Psoas muscle (tissue), 8 donors: Measurements from ENCODE around the gene EXOC8. TPM values are rescaled to one million over a fixed set of nuclear protein-coding genes. Genes with fewer than 3 reads are reported as not detected.
A peak's percentile ranks its signal among the peaks of the same experiment; 100 is the strongest.

Experiments used
- ATAC-seq, 4 donors: fragments of 200-7000 bp; cut with Tn5 transposase; one replicate each; pipeline ENCODE4 v1.9.1; 2020; ENCODE audit warnings: moderate library complexity in 3 of 4, mild to moderate bottlenecking in 2 of 4
- DNase-seq, 2 donors: peaks; one replicate each; pipeline ENCODE4 v3.0.0-alpha.2; 2020
- H3K27ac ChIP-seq: fragments of 200-600 bp; one replicate; pipeline ENCODE4 v1.8.0; 2022
- H3K27me3 ChIP-seq, 3 donors: fragments of 200-600 bp in 1 of 3; one replicate each; pipeline versions ENCODE4 v1.6.1 to v1.8.0; 2013 to 2022; ENCODE audit warnings: low read length in 2 of 3, mild to moderate bottlenecking in 2 of 3, moderate library complexity in 1 of 3; ENCODE audit not compliant: insufficient read depth in 3 of 3
- H3K36me3 ChIP-seq, 2 donors: fragments of 200-600 bp in 1 of 2; one replicate each; pipeline versions ENCODE4 v1.6.1 to v1.8.0; 2013 to 2022; ENCODE audit warnings: low read depth in 1 of 2, mild to moderate bottlenecking in 1 of 2, moderate library complexity in 1 of 2; ENCODE audit not compliant: insufficient read depth in 1 of 2
- H3K4me1 ChIP-seq: fragments of 200-600 bp; one replicate; pipeline ENCODE4 v1.8.0; 2022
- H3K4me3 ChIP-seq: fragments of 200-600 bp; one replicate; pipeline ENCODE4 v1.8.0; 2022; ENCODE audit warnings: mild to moderate bottlenecking
- H3K9me3 ChIP-seq: fragments of 200-600 bp; one replicate; pipeline ENCODE4 v1.8.0; 2022
- CTCF ChIP-seq: fragments of 200-600 bp; IDR thresholded peaks from one replicate; pipeline ENCODE4 v1.8.0; 2022; ENCODE audit warnings: antibody characterized with exemption
- WGBS, 3 donors: extraction: QIAGEN DNeasy Blood & Tissue Kit; methylation state at CpG; one replicate each; pipeline versions ENCODE4 v1.1.6 to v1.1.7; 2013; 5-methylcytosine and 5-hydroxymethylcytosine counted together
- intact Hi-C, 2 donors: fragments of 100-400 bp; cut with DNase I; formaldehyde crosslinking; loops; one replicate each; pipeline versions ENCODE4 v1.11.0 to v1.14.2; 2022
- long read RNA-seq, 2 donors: library from polyadenylated mRNA; unstranded; transcript quantifications; one replicate each; pipeline ENCODE4 v2.0.0, GENCODE V29; 2021
- polyA plus RNA-seq, 3 donors: library from polyadenylated mRNA; stranded (reverse); fragments of 200-250 nt; gene quantifications; one replicate each; pipeline ENCODE4 v1.2.3, GENCODE V29; 2013
- total RNA-seq, 4 donors: library from RNA; stranded (reverse); fragmentation: NEBNext Ultra II Directional in 2 of 4; extraction: Animal tissue kit (Norgen Biotek cat#: 25700) in 2 of 4; gene quantifications; one replicate each; pipeline versions ENCODE4 v1.2.1 to v1.2.4, GENCODE V29; 2021 to 2023
- donor health status: healthy with polysubstance abuse.
- donor health status: DM: no; HTN: no; CAD: no; lungs with moderate emphysema.
- donor health status: Bipolar disorder and iron deficiency.
- donor health status: healthy.
- donor health status: DM: yes; HTN: yes; CAD: no.
- donor health status: DM: no; HTN: no; CAD: no.
- donor health status: DM: no; HTN: no; CAD: no.
- donor health status: DM: yes; HTN: yes; CAD: no.

Gene EXOC8
- total RNA-seq (10 to 100 TPM; 13.7 to 39.9 (median 23.5) TPM), polyA plus RNA-seq (10 to 100 TPM in 2 of 3 donors, 1 to 10 TPM in 1; 5.2 to 25.4 (median 12.6) TPM)
- long read RNA-seq, donor 1, full-length matches to known transcripts, result 4 of 4 reads
- long read RNA-seq, donor 1, partial matches to known transcripts, result 0 of 4 reads
- long read RNA-seq, donor 1, other reads (novel, unspliced or antisense), result 0 of 4 reads
- long read RNA-seq, donor 2, full-length matches to known transcripts, result 44 of 45 reads
- long read RNA-seq, donor 2, partial matches to known transcripts, result 0 of 45 reads
- long read RNA-seq, donor 2, other reads (novel, unspliced or antisense), result 1 of 45 reads

GRCh38 chr1:231337472-231338269, at the start of gene EXOC8:
Gene EXOC8 (minus strand): TSS chr1:231337852. CDS start chr1:231337745, 107 bp downstream.
- H3K27me3 ChIP-seq, result no peaks in the 10 kb centered on the region
- peaks cover 0 to 33% of the 10 kb centered on the region in 2 donors for H3K36me3 ChIP-seq
- H3K4me3 ChIP-seq, result peak within 1 kb of the TSS; percentile 95
- peak within 1 kb of the TSS; percentile 99 for H3K27ac ChIP-seq
- DNase-seq (peak; percentile 94 to 98), ATAC-seq (peak; percentile 88 to 91 (median 90))
- H3K4me1 ChIP-seq, result peaks cover 46% of the 10 kb centered on the region
- TF ChIP-seq CTCF, result no peak
- intact Hi-C loops, result loop anchor here (5.0 kb wide), 2 partner anchors 95 to 255 kb away; partner anchors contain the start of gene GNPAT (in 2 of the 2)
- 0 to 1% (median 1%) methylated on average over 74 of the region's 74 CpGs for WGBS, 3 donors
- no peaks in the 10 kb centered on the region for H3K9me3 ChIP-seq

DNA sequence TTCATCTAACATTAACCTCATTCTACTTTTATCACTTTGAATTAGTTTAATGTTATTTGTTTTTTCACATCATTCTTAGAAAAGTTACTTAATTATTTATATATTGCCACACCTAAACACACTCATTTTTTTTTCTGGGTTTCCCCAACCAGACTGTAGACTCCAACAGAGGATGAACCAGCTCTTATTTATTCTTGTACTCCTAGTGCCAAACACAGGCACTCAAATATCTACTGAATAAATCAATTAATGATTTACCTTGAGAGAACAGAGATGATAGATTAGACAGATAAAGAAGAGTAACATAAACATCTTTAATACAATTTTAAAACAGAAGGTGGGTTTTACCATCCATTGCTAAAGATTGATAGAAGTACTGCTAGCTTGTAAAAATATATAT, 48.8 kb upstream of the EXOC8 start:
- no peak for TF ChIP-seq CTCF
- no peak for ATAC-seq
- peaks cover 60% of the 10 kb centered on the region for H3K4me1 ChIP-seq
- H3K27ac ChIP-seq, result peak overlapping the region; percentile 74
- H3K27me3 ChIP-seq, result no peaks in the 10 kb centered on the region
- DNase-seq, result no peak
- no peaks in the 10 kb centered on the region for H3K36me3 ChIP-seq
- intact Hi-C loops, result no loop called here
- no peak overlapping the region for H3K4me3 ChIP-seq
- no peaks in the 10 kb centered on the region for H3K9me3 ChIP-seq

DNA sequence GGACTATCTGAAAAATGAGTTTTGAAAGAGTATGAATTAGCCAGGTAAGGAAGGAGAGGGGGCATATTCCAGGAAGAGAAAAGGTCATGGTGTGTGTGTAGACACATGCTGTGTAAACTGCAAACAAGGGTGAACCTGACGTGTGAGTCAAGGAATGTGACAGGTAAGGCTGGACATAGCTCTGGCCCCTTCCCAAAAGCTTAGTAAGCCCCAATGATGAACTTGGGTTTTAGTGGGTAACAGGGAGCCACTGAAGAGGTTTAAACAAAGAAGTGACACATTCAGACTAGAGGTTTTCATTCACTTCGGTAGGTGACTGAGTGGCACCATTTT, 47.7 kb upstream of the EXOC8 start:
- DNase-seq (no peak), ATAC-seq (peak in 2 of 4 donors; percentile 18 to 22)
- no peak for TF ChIP-seq CTCF
- intact Hi-C loops, result no loop called here
- WGBS, 3 donors, result 58 to 75% (median 58%) methylated on average over 2 of the region's 2 CpGs
- no peaks in the 10 kb centered on the region for H3K27me3 ChIP-seq
- H3K9me3 ChIP-seq, result no peaks in the 10 kb centered on the region
- H3K4me3 ChIP-seq, result peak overlapping the region; percentile 42
- H3K36me3 ChIP-seq, result no peaks in the 10 kb centered on the region
- peaks cover 64% of the 10 kb centered on the region for H3K4me1 ChIP-seq
- H3K27ac ChIP-seq, result peak overlapping the region; percentile 74

- H3K27ac ChIP-seq, result peak overlapping the region; percentile 74
- DNase-seq (no peak), ATAC-seq (peak in 3 of 4 donors; percentile 3 to 18 (median 9))
- intact Hi-C loops, result loop anchor here in 1 of 2 donors (5.0 kb wide), 1 partner anchor 37 kb away; the partner anchor contains the start of gene EGLN1
- H3K36me3 ChIP-seq, result no peaks in the 10 kb centered on the region
- WGBS, 3 donors, result 42 to 64% (median 45%) methylated on average over 6 of the region's 6 CpGs
- peaks cover 61% of the 10 kb centered on the region for H3K4me1 ChIP-seq
- TF ChIP-seq CTCF, result no peak
- peak overlapping the region; percentile 42 for H3K4me3 ChIP-seq
- no peaks in the 10 kb centered on the region for H3K9me3 ChIP-seq
- no peaks in the 10 kb centered on the region for H3K27me3 ChIP-seq
Measured at GRCh38 chr1:231384696-231385415, 47.2 kb upstream of the EXOC8 start.
